Neural progenitor cell (in vitro differentiated cells): ENCODE data around the gene FGF7.

ENCODE experiments used
- EZH2 ChIP-seq: fragments of 200-600 bp; sonication (generic); IDR thresholded peaks from 2 replicates; pipeline ENCODE4 v1.6.1; 2017; ENCODE audit warnings: antibody characterized with exemption, mild to moderate bottlenecking, moderate library complexity
- TF ChIP-seq, protein P1 (sequence below): fragments of 200-600 bp; sonication (generic); IDR thresholded peaks from 2 replicates; pipeline ENCODE4 v1.5.1; 2017; ENCODE audit warnings: antibody characterized with exemption, mild to moderate bottlenecking

DNA sequence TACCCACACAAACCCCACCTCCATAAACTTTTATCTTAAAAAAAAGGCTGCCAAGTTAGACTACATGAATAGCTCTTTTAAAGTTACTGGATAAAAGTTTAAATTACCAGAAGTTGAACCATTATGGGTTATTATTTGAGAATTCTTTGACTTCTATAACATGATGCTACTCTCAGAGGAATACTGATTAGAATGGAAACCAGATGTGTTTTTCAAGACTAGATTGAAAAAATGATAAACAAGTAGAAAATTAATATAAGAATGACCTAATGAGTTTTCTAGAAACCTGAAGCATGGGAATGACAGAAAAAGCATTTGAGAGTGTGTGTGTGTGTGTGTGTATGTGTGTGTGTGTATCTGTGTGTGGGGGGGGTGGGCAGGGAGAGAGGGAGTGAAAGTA lies 12.4 kb upstream of the FGF7 start:
- TF ChIP-seq, protein P1, sequence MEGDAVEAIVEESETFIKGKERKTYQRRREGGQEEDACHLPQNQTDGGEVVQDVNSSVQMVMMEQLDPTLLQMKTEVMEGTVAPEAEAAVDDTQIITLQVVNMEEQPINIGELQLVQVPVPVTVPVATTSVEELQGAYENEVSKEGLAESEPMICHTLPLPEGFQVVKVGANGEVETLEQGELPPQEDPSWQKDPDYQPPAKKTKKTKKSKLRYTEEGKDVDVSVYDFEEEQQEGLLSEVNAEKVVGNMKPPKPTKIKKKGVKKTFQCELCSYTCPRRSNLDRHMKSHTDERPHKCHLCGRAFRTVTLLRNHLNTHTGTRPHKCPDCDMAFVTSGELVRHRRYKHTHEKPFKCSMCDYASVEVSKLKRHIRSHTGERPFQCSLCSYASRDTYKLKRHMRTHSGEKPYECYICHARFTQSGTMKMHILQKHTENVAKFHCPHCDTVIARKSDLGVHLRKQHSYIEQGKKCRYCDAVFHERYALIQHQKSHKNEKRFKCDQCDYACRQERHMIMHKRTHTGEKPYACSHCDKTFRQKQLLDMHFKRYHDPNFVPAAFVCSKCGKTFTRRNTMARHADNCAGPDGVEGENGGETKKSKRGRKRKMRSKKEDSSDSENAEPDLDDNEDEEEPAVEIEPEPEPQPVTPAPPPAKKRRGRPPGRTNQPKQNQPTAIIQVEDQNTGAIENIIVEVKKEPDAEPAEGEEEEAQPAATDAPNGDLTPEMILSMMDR, result no peak
- TF ChIP-seq EZH2, result no peak
